Mucosa of descending colon (tissue), 3 donors: Measurements from ENCODE around the gene CCDC92B. TPM values are rescaled to one million over a fixed set of nuclear protein-coding genes. Genes with fewer than 3 reads are reported as not detected.
A peak's percentile ranks its signal among the peaks of the same experiment; 100 is the strongest.

ENCODE experiments used
- ATAC-seq: fragments of 200-7000 bp; cut with Tn5 transposase; one replicate; pipeline ENCODE4 v1.9.1; 2020; ENCODE audit warnings: mild to moderate bottlenecking, moderate library complexity
- DNase-seq, 3 donors: peaks; one replicate each; pipeline ENCODE4 v3.0.0-alpha.2; 2020
- H3K36me3 ChIP-seq: fragments of 200-600 bp; one replicate; pipeline ENCODE4 v1.8.0; 2021; ENCODE audit warnings: low read depth, mild to moderate bottlenecking
- H3K4me1 ChIP-seq: fragments of 200-600 bp; one replicate; pipeline ENCODE4 v1.8.0; 2021; ENCODE audit warnings: low read depth, mild to moderate bottlenecking
- H3K4me3 ChIP-seq: fragments of 200-600 bp; one replicate; pipeline ENCODE4 v1.8.0; 2021; ENCODE audit warnings: mild to moderate bottlenecking
- H3K9me3 ChIP-seq: fragments of 200-600 bp; one replicate; pipeline ENCODE4 v1.8.0; 2021; ENCODE audit warnings: mild to moderate bottlenecking
- intact Hi-C, 2 donors: fragments of 100-400 bp; cut with DNase I in 1 of 2; cut with micrococcal nuclease in 1 of 2; formaldehyde crosslinking; loops; one replicate each; pipeline versions ENCODE4 v1.11.0 to v1.11.1; 2022; cut with DNase I, micrococcal nuclease
- total RNA-seq, 3 donors: library from RNA; stranded (reverse); fragmentation: NEBNext Ultra II Directional in 2 of 3; extraction: Animal tissue kit (Norgen Biotek cat#: 25700) in 2 of 3; gene quantifications; one replicate each; pipeline versions ENCODE4 v1.2.1 to v1.2.4, GENCODE V29; 2021 to 2023
- TF ChIP-seq, protein P1 (sequence below): fragments of 200-600 bp; IDR thresholded peaks from one replicate; pipeline ENCODE4 v1.8.0; 2022; ENCODE audit warnings: antibody characterized with exemption, mild to moderate bottlenecking
- donor health status: DM: no; HTN: no; CAD: no; lungs with moderate emphysema.
- donor health status: DM: no; HTN: no; CAD: no.
- donor health status: DM: no; HTN: yes; CAD: no.

Gene CCDC92B
- total RNA-seq, 3 donors from 2014 or later: 1.3 to 2.2 (median 2.2) TPM

DNA sequence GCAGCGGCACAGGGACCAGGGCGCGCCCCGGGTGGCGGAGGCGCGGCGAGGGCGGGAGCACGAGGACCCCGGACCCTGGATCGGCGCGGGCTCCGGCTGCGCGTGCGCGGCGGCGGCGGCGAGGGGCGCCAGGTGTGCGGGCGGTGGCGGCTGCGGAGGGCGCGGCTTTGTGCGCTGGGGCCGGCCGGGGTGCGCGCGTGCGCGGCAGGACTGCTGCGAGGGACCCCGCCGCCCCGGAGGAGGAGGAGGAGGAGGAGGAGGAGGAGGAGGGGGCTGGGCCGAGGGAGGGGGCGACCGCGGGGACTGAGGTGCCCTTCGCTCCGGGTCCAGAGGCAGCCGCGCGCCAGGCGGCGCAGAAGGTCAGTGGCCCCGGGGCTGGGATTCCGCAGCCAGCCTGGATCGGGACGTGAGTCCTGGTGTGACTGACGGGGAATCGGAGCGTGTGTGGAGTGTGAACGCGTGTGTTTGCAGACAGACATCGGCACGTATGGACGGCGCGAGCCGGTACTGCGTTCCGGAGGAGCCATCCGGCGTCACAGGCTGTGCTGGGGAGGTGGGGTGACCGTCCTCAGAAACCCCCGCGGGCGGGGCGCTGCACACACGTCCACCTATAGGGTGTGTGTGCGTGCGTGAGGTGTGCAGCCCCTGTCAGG is 27.3 kb upstream of the CCDC92B start:
- peak; percentile 60 for ATAC-seq

DNA sequence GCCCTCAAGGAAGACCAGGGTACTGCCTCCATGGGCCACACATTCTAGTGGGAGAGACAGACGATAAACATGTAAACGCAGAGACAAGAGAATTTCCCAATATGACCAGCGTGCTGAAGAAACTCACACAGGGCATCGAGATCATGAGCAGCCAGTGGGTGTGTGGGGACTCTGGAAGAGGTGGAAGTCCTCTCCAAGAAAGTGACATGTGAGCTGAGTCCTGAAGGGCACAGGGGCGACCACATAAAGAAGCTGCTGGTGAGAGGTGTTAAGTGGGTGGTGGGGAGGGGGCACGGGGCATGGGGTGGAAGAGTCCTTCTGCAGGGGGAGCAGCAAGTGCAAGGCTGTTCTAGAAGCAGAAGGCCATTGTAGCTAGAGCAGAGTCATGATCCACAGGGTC is 25.8 kb upstream of the CCDC92B start:
- Histone ChIP-seq H3K9me3 (no peaks in the 10 kb centered on the region), H3K4me3 (no peak overlapping the region), H3K36me3 (no peaks in the 10 kb centered on the region), H3K4me1 (peaks cover 4% of the 10 kb centered on the region)
- ATAC-seq (no peak), DNase-seq (no peak)
- intact Hi-C loops: no loop called here
- TF ChIP-seq, protein P1, sequence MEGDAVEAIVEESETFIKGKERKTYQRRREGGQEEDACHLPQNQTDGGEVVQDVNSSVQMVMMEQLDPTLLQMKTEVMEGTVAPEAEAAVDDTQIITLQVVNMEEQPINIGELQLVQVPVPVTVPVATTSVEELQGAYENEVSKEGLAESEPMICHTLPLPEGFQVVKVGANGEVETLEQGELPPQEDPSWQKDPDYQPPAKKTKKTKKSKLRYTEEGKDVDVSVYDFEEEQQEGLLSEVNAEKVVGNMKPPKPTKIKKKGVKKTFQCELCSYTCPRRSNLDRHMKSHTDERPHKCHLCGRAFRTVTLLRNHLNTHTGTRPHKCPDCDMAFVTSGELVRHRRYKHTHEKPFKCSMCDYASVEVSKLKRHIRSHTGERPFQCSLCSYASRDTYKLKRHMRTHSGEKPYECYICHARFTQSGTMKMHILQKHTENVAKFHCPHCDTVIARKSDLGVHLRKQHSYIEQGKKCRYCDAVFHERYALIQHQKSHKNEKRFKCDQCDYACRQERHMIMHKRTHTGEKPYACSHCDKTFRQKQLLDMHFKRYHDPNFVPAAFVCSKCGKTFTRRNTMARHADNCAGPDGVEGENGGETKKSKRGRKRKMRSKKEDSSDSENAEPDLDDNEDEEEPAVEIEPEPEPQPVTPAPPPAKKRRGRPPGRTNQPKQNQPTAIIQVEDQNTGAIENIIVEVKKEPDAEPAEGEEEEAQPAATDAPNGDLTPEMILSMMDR: no peak

More for the DNA sequence above, 27.3 kb upstream of the CCDC92B start:
- Histone ChIP-seq H3K4me3 (no peak overlapping the region), H3K36me3 (no peaks in the 10 kb centered on the region), H3K9me3 (no peaks in the 10 kb centered on the region), H3K4me1 (peaks cover 4% of the 10 kb centered on the region)
- intact Hi-C loops: no loop called here
- DNase-seq: peak in 1 of 3 donors; percentile 60
- TF ChIP-seq, protein P1: no peak

DNA sequence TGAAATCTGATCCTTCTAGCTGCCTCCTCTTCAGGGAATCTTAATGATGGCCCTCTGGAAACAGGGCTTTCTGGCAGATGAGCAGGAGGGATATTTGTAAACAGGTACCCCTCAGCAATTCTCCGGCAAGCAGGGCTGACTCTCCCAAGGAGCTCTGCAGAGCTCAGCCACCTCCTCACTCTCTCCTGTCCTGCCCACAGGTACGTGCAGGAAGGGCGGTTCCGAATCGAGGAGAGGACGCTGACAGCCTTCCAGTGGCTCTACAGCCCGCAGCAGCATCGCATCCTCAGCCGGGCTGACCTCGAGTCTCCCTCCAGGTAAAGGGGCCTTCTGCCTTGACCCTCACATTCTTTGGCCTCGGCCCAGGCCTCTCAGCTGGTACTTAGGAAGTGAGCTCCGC is 20.7 kb upstream of the CCDC92B start:
- DNase-seq: no peak
- H3K36me3 ChIP-seq: no peaks in the 10 kb centered on the region
- H3K4me1 ChIP-seq: peaks cover 4% of the 10 kb centered on the region
- intact Hi-C loops: no loop called here
- TF ChIP-seq, protein P1: no peak
- no peak overlapping the region for H3K4me3 ChIP-seq
- ATAC-seq: no peak
- H3K9me3 ChIP-seq: no peaks in the 10 kb centered on the region

DNA sequence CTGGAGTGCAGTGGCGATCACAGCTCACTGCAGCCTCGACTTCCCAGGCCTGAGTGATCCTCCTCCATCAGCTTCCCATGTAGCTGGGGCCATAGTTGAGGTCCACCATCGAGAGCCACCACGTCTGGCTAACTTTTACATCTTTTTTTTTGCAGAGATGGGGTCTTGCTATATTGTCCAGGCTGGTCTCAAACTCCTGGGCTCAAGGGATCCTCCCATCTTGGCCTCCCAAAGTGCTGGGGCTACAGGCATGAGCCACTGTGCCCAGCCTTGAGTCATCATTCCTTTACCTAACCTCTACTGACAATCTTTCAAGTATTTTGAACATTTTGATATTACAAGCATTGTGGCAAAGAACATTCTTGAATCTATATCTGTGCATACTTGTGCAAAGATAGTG is 9.4 kb upstream of the CCDC92B start:
- H3K4me1 ChIP-seq: peaks cover 3% of the 10 kb centered on the region
- H3K9me3 ChIP-seq: no peaks in the 10 kb centered on the region
- H3K36me3 ChIP-seq: no peaks in the 10 kb centered on the region
- no peak overlapping the region for H3K4me3 ChIP-seq
- intact Hi-C loops: no loop called here
- DNase-seq: no peak
- ATAC-seq: no peak
- TF ChIP-seq, protein P1: no peak

DNA sequence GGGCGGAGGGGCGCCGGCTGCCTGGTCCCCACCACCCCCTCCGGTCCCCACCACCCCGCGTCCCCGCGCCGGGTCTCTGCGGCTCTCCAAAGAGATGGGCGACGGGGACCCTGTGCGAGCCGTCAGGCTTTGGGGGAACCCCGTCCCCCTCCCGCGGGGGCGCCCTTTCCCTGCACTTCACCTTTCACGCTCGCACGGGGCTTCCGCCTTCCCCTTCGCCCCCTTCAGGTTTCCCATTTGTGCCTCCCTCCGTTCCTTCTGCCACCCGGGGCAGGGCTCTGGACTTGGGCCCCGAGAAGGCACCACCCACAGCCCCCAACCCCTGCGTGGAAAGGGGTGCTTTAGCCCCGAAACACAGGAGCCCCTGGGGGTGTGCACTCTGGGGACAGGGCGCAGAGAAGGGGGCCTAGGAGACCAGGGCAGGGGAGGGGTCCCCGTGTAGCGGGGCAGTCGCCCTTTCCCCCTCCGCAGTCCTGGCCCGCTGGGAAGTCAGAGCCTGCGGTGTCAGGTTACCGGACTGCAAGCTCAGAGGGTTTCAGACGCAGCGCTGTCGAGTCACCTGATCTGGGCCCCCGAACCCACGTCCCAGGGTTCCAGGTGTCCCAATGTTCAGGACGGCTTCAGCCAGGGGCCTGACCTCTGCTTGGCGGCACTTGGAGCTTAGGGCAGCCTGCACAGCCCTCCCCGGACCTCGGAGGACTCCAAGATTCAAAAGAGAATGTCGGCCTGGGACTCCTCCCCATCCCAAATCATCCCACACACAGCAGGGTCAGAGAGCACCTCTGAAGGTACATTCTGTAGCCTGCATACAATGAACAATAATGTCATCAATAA is 6.7 kb upstream of the CCDC92B start:
- Histone ChIP-seq H3K4me3 (peak overlapping the region; percentile 24), H3K36me3 (no peaks in the 10 kb centered on the region), H3K4me1 (peaks cover 3% of the 10 kb centered on the region), H3K9me3 (no peaks in the 10 kb centered on the region)
- DNase-seq (peak in 2 of 3 donors; percentile 49 to 53), ATAC-seq (peak; percentile 32)
- TF ChIP-seq, protein P1: no peak
- intact Hi-C loops: no loop called here
